Liver (tissue), 9 donors: ENCODE results near the gene POLD3. TPM values are rescaled to one million over a fixed set of nuclear protein-coding genes. Genes with fewer than 3 reads are reported as not detected.

Source experiments
- DNase-seq: peaks from one replicate; pipeline ENCODE4 v3.0.0-alpha.2; 2017; ENCODE audit warnings: low spot score
- H3K27ac ChIP-seq, 2 donors: one replicate each; pipeline ENCODE4 v1.7.0; 2013; ENCODE audit warnings: inconsistent platforms in 2 of 2, low read length in 2 of 2, control low read depth in 1 of 2, low read depth in 1 of 2, mild to moderate bottlenecking in 1 of 2
- H3K27me3 ChIP-seq, 4 donors: one replicate each; pipeline versions ENCODE4 v1.6.1 to v1.7.0; 2013; ENCODE audit warnings: low read length in 3 of 4, inconsistent platforms in 1 of 4, mild to moderate bottlenecking in 1 of 4, moderate library complexity in 1 of 4; ENCODE audit not compliant: control insufficient read depth in 4 of 4, insufficient read depth in 4 of 4
- H3K36me3 ChIP-seq, 4 donors: one replicate each; pipeline versions ENCODE4 v1.6.1 to v1.7.0; 2013; ENCODE audit warnings: low read length in 3 of 4, mild to moderate bottlenecking in 3 of 4, low read depth in 1 of 4, moderate library complexity in 1 of 4; ENCODE audit not compliant: control insufficient read depth in 4 of 4, insufficient read depth in 3 of 4
- H3K4me1 ChIP-seq, 4 donors: one replicate each; pipeline versions ENCODE4 v1.6.1 to v1.7.0; 2013; ENCODE audit warnings: low read length in 3 of 4, mild to moderate bottlenecking in 3 of 4, moderate library complexity in 1 of 4; ENCODE audit not compliant: control insufficient read depth in 4 of 4, insufficient read depth in 4 of 4
- H3K4me3 ChIP-seq, 3 donors: one replicate each; pipeline versions ENCODE4 v1.6.1 to v1.7.0; 2013; ENCODE audit warnings: low read length in 3 of 3, control low read depth in 1 of 3, low read depth in 1 of 3, mild to moderate bottlenecking in 1 of 3
- H3K9ac ChIP-seq, 2 donors: one replicate each; pipeline ENCODE4 v1.7.0; 2013; ENCODE audit warnings: low read length in 2 of 2, mild to moderate bottlenecking in 2 of 2, moderate library complexity in 2 of 2, control low read depth in 1 of 2, low read depth in 1 of 2
- H3K9me3 ChIP-seq, 4 donors: one replicate each; pipeline versions ENCODE4 v1.6.1 to v1.7.0; 2013; ENCODE audit warnings: low read length in 3 of 4; ENCODE audit not compliant: control insufficient read depth in 4 of 4
- EGR1 ChIP-seq, 2 donors: IDR thresholded peaks; 2 replicates each; pipeline ENCODE4 v1.6.1; 2016 to 2018; ENCODE audit warnings: antibody characterized with exemption in 2 of 2, low read depth in 2 of 2
- FOXA1 ChIP-seq: IDR thresholded peaks from 2 replicates; pipeline ENCODE4 v1.6.1; 2016; ENCODE audit warnings: antibody characterized with exemption
- FOXA2 ChIP-seq: IDR thresholded peaks from 2 replicates; pipeline ENCODE4 v1.6.1; 2016; ENCODE audit warnings: antibody characterized with exemption
- GABPA ChIP-seq, 2 donors: IDR thresholded peaks in 1 of 2; conservative IDR thresholded peaks in 1 of 2; 2 replicates each; pipeline ENCODE4 v1.6.1; 2016; ENCODE audit warnings: antibody characterized with exemption in 2 of 2, mild to moderate bottlenecking in 1 of 2, moderate library complexity in 1 of 2
- HNF4A ChIP-seq, 2 donors: conservative IDR thresholded peaks; 2 replicates each; pipeline ENCODE4 v1.6.1; 2016; ENCODE audit warnings: antibody characterized with exemption in 2 of 2, mild to moderate bottlenecking in 2 of 2
- HNF4G ChIP-seq: IDR thresholded peaks from 2 replicates; pipeline ENCODE4 v1.6.1; 2016; ENCODE audit warnings: antibody characterized with exemption
- JUND ChIP-seq, 2 donors: IDR thresholded peaks; 2 replicates each; pipeline ENCODE4 v1.6.1; 2016; ENCODE audit warnings: antibody characterized with exemption in 2 of 2
- MAX ChIP-seq: IDR thresholded peaks from 2 replicates; pipeline ENCODE4 v1.6.1; 2016; ENCODE audit warnings: antibody characterized with exemption
- NR2F2 ChIP-seq: IDR thresholded peaks from 2 replicates; pipeline ENCODE4 v1.6.1; 2016; ENCODE audit warnings: antibody characterized with exemption
- RAD21 ChIP-seq, 2 donors: IDR thresholded peaks; 2 replicates each; pipeline ENCODE4 v1.6.1; 2016; ENCODE audit warnings: antibody characterized with exemption in 2 of 2, mild to moderate bottlenecking in 2 of 2
- RXRA ChIP-seq, 2 donors: IDR thresholded peaks; 2 replicates each; pipeline ENCODE4 v1.6.1; 2017 to 2018; ENCODE audit warnings: antibody characterized with exemption in 2 of 2, mild to moderate bottlenecking in 1 of 2
- SP1 ChIP-seq: IDR thresholded peaks from 2 replicates; pipeline ENCODE4 v1.6.1; 2018; ENCODE audit warnings: antibody characterized with exemption, mild to moderate bottlenecking
- TAF1 ChIP-seq: conservative IDR thresholded peaks from 2 replicates; pipeline ENCODE4 v1.6.1; 2016; ENCODE audit warnings: antibody characterized with exemption, mild to moderate bottlenecking
- YY1 ChIP-seq: IDR thresholded peaks from 2 replicates; pipeline ENCODE4 v1.6.1; 2016; ENCODE audit warnings: antibody characterized with exemption, mild to moderate bottlenecking
- ZBTB33 ChIP-seq: IDR thresholded peaks from 2 replicates; pipeline ENCODE4 v1.6.1; 2016; ENCODE audit warnings: antibody characterized with exemption
- WGBS: extraction: QIAGEN DNeasy Blood & Tissue Kit; methylation state at CpG from one replicate; pipeline ENCODE4 v1.1.7; 2013; 5-methylcytosine and 5-hydroxymethylcytosine counted together
- polyA plus RNA-seq, 2 donors: library from polyadenylated mRNA; stranded (reverse) in 1 of 2; unstranded in 1 of 2; fragments of 200-250 nt in 1 of 2; fragments of >200 nt in 1 of 2; fragmentation: Nextera tagmentation in 1 of 2; extraction: Ambion mirVana in 1 of 2; gene quantifications; one replicate each; pipeline versions ENCODE4 v1.2.1 to v1.2.3, GENCODE V29; 2013 to 2015
- total RNA-seq, 2 donors: library from RNA; depleted of rRNA; stranded (reverse); fragments of >200 nt; gene quantifications; one replicate each; pipeline ENCODE4 v1.2.3, GENCODE V29; 2014
- TF ChIP-seq, protein P1 (sequence below): IDR thresholded peaks from 2 replicates; pipeline ENCODE4 v1.6.1; 2016; ENCODE audit warnings: antibody characterized with exemption, mild to moderate bottlenecking
- TF ChIP-seq, protein P2 (sequence below): IDR thresholded peaks from 2 replicates; pipeline ENCODE4 v1.6.1; 2016; ENCODE audit warnings: antibody characterized with exemption
- TF ChIP-seq, protein P3 (sequence below): fragments of 150-350 bp; IDR thresholded peaks from 2 replicates; pipeline ENCODE4 v1.5.1; 2017; ENCODE audit warnings: improper control_type of control experiment, low read depth, low read length; ENCODE audit not compliant: missing input control
- donor health status: healthy.
- donor health status: healthy.
- donor health status: healthy.
- donor health status: healthy.
- donor health status: healthy.

The POLD3 gene
- total and polyA plus RNA-seq, 4 donors, result 3.0 to 8.3 (median 5.0) TPM

- Histone ChIP-seq H3K4me1 (no peaks in the 10 kb centered on the region), H3K9me3 (no peaks in the 10 kb centered on the region), H3K27me3 (no peaks in the 10 kb centered on the region), H3K4me3 (no peak overlapping the region), H3K27ac (no peak overlapping the region), H3K36me3 (peaks cover 6 to 22% (median 17%) of the 10 kb centered on the region in 4 donors), H3K9ac (no peak overlapping the region)
- no peak for DNase-seq
- TF ChIP-seq RAD21 (IDR thresholded peaks at IDR 0.05) (no peak), ZBTB33 (no peak), JUND (IDR thresholded peaks at IDR 0.05) (no peak)
- 93% methylated on average over 1 of the region's 1 CpG for WGBS
Observed at GRCh38 chr11:74638869-74639268, 46.5 kb downstream of the POLD3 start.

DNA sequence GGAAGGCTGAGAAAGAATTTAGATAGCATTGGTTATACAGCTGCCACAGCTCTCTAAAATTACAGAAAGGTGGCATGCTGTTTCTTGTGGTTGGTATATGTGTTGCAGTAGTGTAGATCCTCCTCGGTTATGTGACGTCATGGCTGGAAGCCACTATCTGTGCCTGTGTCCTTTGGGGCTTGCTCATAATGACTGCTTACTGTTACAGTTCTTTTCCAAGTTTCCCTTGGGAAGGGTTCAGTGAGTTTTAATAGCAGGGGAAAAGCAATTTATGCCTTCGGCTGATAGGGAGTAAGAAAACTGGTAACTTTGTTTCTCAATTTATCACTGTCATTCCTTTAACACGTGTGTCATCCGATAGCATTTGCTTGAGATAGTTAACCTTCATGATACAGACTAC, 47.2 kb downstream of the POLD3 start:
- Histone ChIP-seq H3K27ac (no peak overlapping the region), H3K9ac (no peak overlapping the region), H3K9me3 (no peaks in the 10 kb centered on the region), H3K27me3 (no peaks in the 10 kb centered on the region), H3K4me1 (no peaks in the 10 kb centered on the region), H3K36me3 (peaks cover 6 to 21% (median 17%) of the 10 kb centered on the region in 4 donors), H3K4me3 (no peak overlapping the region)
- no peak for DNase-seq
- WGBS, result 96% methylated on average over 5 of the region's 5 CpGs
- TF ChIP-seq, protein P1, sequence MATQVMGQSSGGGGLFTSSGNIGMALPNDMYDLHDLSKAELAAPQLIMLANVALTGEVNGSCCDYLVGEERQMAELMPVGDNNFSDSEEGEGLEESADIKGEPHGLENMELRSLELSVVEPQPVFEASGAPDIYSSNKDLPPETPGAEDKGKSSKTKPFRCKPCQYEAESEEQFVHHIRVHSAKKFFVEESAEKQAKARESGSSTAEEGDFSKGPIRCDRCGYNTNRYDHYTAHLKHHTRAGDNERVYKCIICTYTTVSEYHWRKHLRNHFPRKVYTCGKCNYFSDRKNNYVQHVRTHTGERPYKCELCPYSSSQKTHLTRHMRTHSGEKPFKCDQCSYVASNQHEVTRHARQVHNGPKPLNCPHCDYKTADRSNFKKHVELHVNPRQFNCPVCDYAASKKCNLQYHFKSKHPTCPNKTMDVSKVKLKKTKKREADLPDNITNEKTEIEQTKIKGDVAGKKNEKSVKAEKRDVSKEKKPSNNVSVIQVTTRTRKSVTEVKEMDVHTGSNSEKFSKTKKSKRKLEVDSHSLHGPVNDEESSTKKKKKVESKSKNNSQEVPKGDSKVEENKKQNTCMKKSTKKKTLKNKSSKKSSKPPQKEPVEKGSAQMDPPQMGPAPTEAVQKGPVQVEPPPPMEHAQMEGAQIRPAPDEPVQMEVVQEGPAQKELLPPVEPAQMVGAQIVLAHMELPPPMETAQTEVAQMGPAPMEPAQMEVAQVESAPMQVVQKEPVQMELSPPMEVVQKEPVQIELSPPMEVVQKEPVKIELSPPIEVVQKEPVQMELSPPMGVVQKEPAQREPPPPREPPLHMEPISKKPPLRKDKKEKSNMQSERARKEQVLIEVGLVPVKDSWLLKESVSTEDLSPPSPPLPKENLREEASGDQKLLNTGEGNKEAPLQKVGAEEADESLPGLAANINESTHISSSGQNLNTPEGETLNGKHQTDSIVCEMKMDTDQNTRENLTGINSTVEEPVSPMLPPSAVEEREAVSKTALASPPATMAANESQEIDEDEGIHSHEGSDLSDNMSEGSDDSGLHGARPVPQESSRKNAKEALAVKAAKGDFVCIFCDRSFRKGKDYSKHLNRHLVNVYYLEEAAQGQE, result no peak
- TF ChIP-seq FOXA2 (no peak), HNF4A (conservative IDR thresholded peaks at IDR 0.05) (no peak), HNF4G (no peak), JUND (IDR thresholded peaks at IDR 0.05) (no peak), EGR1 (IDR thresholded peaks at IDR 0.05; ENCODE audit: low read depth in 2 of 2) (no peak), FOXA1 (no peak), RXRA (IDR thresholded peaks at IDR 0.05) (no peak), RAD21 (IDR thresholded peaks at IDR 0.05) (no peak), SP1 (no peak), MAX (no peak), TAF1 (no peak), GABPA (IDR thresholded peaks at IDR 0.05 in 1 of 2, conservative IDR thresholded peaks at IDR 0.05 in 1 of 2) (no peak), NR2F2 (no peak), YY1 (no peak), ZBTB33 (no peak)
- TF ChIP-seq, protein P2, sequence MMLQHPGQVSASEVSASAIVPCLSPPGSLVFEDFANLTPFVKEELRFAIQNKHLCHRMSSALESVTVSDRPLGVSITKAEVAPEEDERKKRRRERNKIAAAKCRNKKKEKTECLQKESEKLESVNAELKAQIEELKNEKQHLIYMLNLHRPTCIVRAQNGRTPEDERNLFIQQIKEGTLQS, result no peak
- TF ChIP-seq, protein P3, sequence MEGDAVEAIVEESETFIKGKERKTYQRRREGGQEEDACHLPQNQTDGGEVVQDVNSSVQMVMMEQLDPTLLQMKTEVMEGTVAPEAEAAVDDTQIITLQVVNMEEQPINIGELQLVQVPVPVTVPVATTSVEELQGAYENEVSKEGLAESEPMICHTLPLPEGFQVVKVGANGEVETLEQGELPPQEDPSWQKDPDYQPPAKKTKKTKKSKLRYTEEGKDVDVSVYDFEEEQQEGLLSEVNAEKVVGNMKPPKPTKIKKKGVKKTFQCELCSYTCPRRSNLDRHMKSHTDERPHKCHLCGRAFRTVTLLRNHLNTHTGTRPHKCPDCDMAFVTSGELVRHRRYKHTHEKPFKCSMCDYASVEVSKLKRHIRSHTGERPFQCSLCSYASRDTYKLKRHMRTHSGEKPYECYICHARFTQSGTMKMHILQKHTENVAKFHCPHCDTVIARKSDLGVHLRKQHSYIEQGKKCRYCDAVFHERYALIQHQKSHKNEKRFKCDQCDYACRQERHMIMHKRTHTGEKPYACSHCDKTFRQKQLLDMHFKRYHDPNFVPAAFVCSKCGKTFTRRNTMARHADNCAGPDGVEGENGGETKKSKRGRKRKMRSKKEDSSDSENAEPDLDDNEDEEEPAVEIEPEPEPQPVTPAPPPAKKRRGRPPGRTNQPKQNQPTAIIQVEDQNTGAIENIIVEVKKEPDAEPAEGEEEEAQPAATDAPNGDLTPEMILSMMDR, result no peak
